HepG2 (cell line): ENCODE results near the gene HOXA6. TPM values are rescaled to one million over a fixed set of nuclear protein-coding genes. Genes with fewer than 3 reads are reported as not detected.

Experiments
- EEA1 ChIP-seq: sonication (generic); formaldehyde crosslinking; IDR thresholded peaks from 2 replicates; pipeline ENCODE4 v1.5.1; 2020; ENCODE audit warnings: mild to moderate bottlenecking, missing genetic modification reagents, borderline replicate concordance
- HIVEP1 ChIP-seq: sonication (generic); formaldehyde crosslinking; IDR thresholded peaks from 2 replicates; pipeline ENCODE4 v1.4.0; 2020; ENCODE audit warnings: mild to moderate bottlenecking, missing genetic modification reagents
- JARID2 ChIP-seq: sonication (generic); formaldehyde crosslinking; IDR thresholded peaks from 2 replicates; pipeline ENCODE4 v1.8.1; 2023; ENCODE audit warnings: missing genetic modification reagents, inconsistent platforms; ENCODE audit not compliant: insufficient replicate concordance
- KLF16 ChIP-seq, 2 experiments: sonication (generic) in 1 of 2; formaldehyde crosslinking in 1 of 2; IDR thresholded peaks; 2 replicates each; pipeline versions ENCODE4 v1.6.1 to v1.8.0; 2016 to 2023; ENCODE audit warnings: missing genetic modification reagents in 2 of 2, missing compliant biosample characterization in 1 of 2
- MATR3 ChIP-seq: sonication (generic); formaldehyde crosslinking; IDR thresholded peaks from 2 replicates; pipeline ENCODE4 v1.4.0; 2020; ENCODE audit warnings: missing genetic modification reagents
- SCMH1 ChIP-seq: sonication (generic); formaldehyde crosslinking; IDR thresholded peaks from 2 replicates; pipeline ENCODE4 v1.9.0; 2021; ENCODE audit warnings: missing genetic modification reagents, mild to moderate bottlenecking, borderline replicate concordance
- SNAI1 ChIP-seq: sonication (generic); formaldehyde crosslinking; IDR thresholded peaks from 2 replicates; pipeline ENCODE4 v1.5.0; 2020; ENCODE audit warnings: mild to moderate bottlenecking, missing genetic modification reagents, borderline replicate concordance
- ZNF484 ChIP-seq: sonication (generic); formaldehyde crosslinking; IDR thresholded peaks from 2 replicates; pipeline ENCODE4 v1.5.1; 2020; ENCODE audit warnings: mild to moderate bottlenecking, low read depth, missing genetic modification reagents, borderline replicate concordance
- ZNF749 ChIP-seq: sonication (generic); formaldehyde crosslinking; IDR thresholded peaks from 2 replicates; pipeline ENCODE4 v1.8.0; 2022; ENCODE audit warnings: mild to moderate bottlenecking, missing genetic modification reagents, moderate library complexity, borderline replicate concordance
- polyA plus RNA-seq, 8 experiments: library from polyadenylated mRNA; depleted of rRNA in 3 of 8; stranded (reverse) in 7 of 8; unstranded in 1 of 8; fragments of >200 nt; fragmentation: Illumina TruSeq in 4 of 8; extraction: Trizol in 4 of 8; gene quantifications; 2 replicates each; pipeline versions ENCODE4 v1.2.1 to v1.2.3, GENCODE V29; 2011 to 2016; ENCODE audit warnings: low read depth in 4 of 8, missing spikeins in 1 of 8, mixed read lengths in 1 of 8; ENCODE audit not compliant: insufficient read depth in 1 of 8
- total RNA-seq, 5 experiments: library from RNA; depleted of rRNA; stranded (reverse); fragments of >200 nt; fragmentation: Illumina TruSeq; extraction: Trizol; gene quantifications; 2 replicates each; pipeline ENCODE4 v1.2.3, GENCODE V29; 2016; ENCODE audit warnings: low read depth in 1 of 5
- TF ChIP-seq, protein P1 (sequence below): sonication (generic); formaldehyde crosslinking; conservative IDR thresholded peaks from 2 replicates; pipeline ENCODE4 v1.8.0; 2022; ENCODE audit warnings: missing genetic modification reagents
- TF ChIP-seq, protein P2 (sequence below): sonication (generic); formaldehyde crosslinking; IDR thresholded peaks from 2 replicates; pipeline ENCODE4 v1.4.0; 2020; ENCODE audit warnings: missing genetic modification reagents, borderline replicate concordance
- TF ChIP-seq, protein P3 (sequence below): sonication (generic); formaldehyde crosslinking; IDR thresholded peaks from 2 replicates; pipeline ENCODE4 v1.4.0; 2020; ENCODE audit warnings: mild to moderate bottlenecking, low read depth, missing genetic modification reagents
- TF ChIP-seq, protein P4 (sequence below): sonication (generic); formaldehyde crosslinking; conservative IDR thresholded peaks from 2 replicates; pipeline ENCODE4 v1.8.0; 2022; ENCODE audit warnings: mild to moderate bottlenecking, moderate library complexity, missing genetic modification reagents
- TF ChIP-seq, protein P5 (sequence below): sonication (generic); formaldehyde crosslinking; IDR thresholded peaks from 2 replicates; pipeline ENCODE4 v1.8.1; 2022; ENCODE audit warnings: low read depth, mild to moderate bottlenecking, missing genetic modification reagents

HOXA6 gene
- total and polyA plus RNA-seq, 2 of the 13 experiments (the other 11 are each of a cell fraction or from before 2014, with no cell fraction given), result 1.3 to 1.5 TPM

DNA sequence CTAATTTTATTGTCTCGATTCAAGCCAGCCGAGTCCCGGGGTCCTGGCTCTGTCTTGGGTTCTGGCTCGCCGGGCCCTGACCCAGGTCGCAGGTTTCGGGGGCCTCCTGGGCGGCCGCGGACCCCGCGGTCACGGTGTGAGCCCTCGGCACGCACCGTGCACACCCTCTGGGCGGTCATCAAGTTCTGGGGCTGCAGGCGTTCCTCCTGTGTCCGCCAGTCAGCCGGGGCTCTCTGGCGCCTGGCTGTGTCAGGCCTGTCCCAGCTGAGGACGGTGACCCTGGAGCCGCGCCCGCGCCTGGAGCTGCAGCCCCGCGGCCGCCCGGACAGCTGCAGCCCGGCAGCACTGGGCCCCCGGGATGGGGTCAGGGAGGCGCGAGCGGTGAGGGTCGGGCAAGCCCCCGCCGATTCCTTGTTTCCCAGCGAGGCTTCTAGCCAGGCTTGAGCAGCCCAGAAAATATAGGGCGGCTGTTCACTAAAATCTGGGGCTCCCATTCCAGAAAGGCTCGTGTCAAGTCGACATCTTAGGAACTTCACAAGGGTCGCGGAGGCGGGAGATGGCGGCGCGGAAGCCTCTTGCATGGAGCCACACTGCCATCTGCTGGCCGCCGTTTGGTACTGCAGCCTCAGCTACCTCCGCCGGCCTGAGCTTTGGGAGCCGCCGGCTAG lies 13.1 kb upstream of the HOXA6 start (continued):
- TF ChIP-seq, protein P1, sequence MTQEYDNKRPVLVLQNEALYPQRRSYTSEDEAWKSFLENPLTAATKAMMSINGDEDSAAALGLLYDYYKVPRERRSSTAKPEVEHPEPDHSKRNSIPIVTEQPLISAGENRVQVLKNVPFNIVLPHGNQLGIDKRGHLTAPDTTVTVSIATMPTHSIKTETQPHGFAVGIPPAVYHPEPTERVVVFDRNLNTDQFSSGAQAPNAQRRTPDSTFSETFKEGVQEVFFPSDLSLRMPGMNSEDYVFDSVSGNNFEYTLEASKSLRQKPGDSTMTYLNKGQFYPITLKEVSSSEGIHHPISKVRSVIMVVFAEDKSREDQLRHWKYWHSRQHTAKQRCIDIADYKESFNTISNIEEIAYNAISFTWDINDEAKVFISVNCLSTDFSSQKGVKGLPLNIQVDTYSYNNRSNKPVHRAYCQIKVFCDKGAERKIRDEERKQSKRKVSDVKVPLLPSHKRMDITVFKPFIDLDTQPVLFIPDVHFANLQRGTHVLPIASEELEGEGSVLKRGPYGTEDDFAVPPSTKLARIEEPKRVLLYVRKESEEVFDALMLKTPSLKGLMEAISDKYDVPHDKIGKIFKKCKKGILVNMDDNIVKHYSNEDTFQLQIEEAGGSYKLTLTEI (CRISPR knock-in tag), result no peak
- TF ChIP-seq MATR3 (CRISPR knock-in tag) (no peak), KLF16 (CRISPR knock-in tag; IDR thresholded peaks at IDR 0.05) (no peak; a peak in 2 of 4 replicates), ZNF484 (0 out of 2 replicates have a peak, but pooled peaks have one; percentile 27), EEA1 (CRISPR knock-in tag) (no peak), SNAI1 (CRISPR knock-in tag) (no peak), SCMH1 (CRISPR knock-in tag) (no peak), ZNF749 (CRISPR knock-in tag) (no peak), JARID2 (CRISPR knock-in tag) (no peak), HIVEP1 (CRISPR knock-in tag) (no peak)
- TF ChIP-seq, protein P2, sequence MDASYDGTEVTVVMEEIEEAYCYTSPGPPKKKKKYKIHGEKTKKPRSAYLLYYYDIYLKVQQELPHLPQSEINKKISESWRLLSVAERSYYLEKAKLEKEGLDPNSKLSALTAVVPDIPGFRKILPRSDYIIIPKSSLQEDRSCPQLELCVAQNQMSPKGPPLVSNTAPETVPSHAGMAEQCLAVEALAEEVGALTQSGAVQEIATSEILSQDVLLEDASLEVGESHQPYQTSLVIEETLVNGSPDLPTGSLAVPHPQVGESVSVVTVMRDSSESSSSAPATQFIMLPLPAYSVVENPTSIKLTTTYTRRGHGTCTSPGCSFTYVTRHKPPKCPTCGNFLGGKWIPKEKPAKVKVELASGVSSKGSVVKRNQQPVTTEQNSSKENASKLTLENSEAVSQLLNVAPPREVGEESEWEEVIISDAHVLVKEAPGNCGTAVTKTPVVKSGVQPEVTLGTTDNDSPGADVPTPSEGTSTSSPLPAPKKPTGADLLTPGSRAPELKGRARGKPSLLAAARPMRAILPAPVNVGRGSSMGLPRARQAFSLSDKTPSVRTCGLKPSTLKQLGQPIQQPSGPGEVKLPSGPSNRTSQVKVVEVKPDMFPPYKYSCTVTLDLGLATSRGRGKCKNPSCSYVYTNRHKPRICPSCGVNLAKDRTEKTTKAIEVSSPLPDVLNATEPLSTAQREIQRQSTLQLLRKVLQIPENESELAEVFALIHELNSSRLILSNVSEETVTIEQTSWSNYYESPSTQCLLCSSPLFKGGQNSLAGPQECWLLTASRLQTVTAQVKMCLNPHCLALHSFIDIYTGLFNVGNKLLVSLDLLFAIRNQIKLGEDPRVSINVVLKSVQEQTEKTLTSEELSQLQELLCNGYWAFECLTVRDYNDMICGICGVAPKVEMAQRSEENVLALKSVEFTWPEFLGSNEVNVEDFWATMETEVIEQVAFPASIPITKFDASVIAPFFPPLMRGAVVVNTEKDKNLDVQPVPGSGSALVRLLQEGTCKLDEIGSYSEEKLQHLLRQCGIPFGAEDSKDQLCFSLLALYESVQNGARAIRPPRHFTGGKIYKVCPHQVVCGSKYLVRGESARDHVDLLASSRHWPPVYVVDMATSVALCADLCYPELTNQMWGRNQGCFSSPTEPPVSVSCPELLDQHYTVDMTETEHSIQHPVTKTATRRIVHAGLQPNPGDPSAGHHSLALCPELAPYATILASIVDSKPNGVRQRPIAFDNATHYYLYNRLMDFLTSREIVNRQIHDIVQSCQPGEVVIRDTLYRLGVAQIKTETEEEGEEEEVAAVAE (CRISPR knock-in tag), result no peak
- TF ChIP-seq, protein P3, sequence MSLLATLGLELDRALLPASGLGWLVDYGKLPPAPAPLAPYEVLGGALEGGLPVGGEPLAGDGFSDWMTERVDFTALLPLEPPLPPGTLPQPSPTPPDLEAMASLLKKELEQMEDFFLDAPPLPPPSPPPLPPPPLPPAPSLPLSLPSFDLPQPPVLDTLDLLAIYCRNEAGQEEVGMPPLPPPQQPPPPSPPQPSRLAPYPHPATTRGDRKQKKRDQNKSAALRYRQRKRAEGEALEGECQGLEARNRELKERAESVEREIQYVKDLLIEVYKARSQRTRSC (CRISPR knock-in tag), result no peak
- TF ChIP-seq, protein P4, sequence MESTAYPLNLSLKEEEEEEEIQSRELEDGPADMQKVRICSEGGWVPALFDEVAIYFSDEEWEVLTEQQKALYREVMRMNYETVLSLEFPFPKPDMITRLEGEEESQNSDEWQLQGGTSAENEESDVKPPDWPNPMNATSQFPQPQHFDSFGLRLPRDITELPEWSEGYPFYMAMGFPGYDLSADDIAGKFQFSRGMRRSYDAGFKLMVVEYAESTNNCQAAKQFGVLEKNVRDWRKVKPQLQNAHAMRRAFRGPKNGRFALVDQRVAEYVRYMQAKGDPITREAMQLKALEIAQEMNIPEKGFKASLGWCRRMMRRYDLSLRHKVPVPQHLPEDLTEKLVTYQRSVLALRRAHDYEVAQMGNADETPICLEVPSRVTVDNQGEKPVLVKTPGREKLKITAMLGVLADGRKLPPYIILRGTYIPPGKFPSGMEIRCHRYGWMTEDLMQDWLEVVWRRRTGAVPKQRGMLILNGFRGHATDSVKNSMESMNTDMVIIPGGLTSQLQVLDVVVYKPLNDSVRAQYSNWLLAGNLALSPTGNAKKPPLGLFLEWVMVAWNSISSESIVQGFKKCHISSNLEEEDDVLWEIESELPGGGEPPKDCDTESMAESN, result peak; percentile 57
- TF ChIP-seq, protein P5, sequence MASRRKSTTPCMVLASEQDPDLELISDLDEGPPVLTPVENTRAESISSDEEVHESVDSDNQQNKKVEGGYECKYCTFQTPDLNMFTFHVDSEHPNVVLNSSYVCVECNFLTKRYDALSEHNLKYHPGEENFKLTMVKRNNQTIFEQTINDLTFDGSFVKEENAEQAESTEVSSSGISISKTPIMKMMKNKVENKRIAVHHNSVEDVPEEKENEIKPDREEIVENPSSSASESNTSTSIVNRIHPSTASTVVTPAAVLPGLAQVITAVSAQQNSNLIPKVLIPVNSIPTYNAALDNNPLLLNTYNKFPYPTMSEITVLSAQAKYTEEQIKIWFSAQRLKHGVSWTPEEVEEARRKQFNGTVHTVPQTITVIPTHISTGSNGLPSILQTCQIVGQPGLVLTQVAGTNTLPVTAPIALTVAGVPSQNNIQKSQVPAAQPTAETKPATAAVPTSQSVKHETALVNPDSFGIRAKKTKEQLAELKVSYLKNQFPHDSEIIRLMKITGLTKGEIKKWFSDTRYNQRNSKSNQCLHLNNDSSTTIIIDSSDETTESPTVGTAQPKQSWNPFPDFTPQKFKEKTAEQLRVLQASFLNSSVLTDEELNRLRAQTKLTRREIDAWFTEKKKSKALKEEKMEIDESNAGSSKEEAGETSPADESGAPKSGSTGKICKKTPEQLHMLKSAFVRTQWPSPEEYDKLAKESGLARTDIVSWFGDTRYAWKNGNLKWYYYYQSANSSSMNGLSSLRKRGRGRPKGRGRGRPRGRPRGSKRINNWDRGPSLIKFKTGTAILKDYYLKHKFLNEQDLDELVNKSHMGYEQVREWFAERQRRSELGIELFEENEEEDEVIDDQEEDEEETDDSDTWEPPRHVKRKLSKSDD (CRISPR knock-in tag), result 0 out of 2 replicates have a peak, but pooled peaks have one; percentile 39
